Skeletal muscle satellite cell (primary cell): ENCODE results near the gene SETD6.

Experiments used
- H3K27me3 ChIP-seq: 2 replicates; pipeline ENCODE4 v1.7.0; 2013; ENCODE audit warnings: low read length; ENCODE audit not compliant: control insufficient read depth, insufficient read depth
- H3K36me3 ChIP-seq: 2 replicates; pipeline ENCODE4 v1.7.0; 2013; ENCODE audit warnings: mild to moderate bottlenecking, control low read depth, low read length; ENCODE audit not compliant: insufficient read depth
- H3K4me1 ChIP-seq: 2 replicates; pipeline ENCODE4 v1.7.0; 2013; ENCODE audit warnings: low read length; ENCODE audit not compliant: control insufficient read depth, insufficient read depth
- H3K4me2 ChIP-seq: 2 replicates; pipeline ENCODE4 v1.7.0; 2013; ENCODE audit warnings: mild to moderate bottlenecking, low read length
- H3K4me3 ChIP-seq: 2 replicates; pipeline ENCODE4 v1.7.0; 2013; ENCODE audit warnings: low read length
- H3K9ac ChIP-seq: 2 replicates; pipeline ENCODE4 v1.7.0; 2013; ENCODE audit warnings: mild to moderate bottlenecking, low read depth, low read length, moderate library complexity
- H3K9me3 ChIP-seq: replicated peaks from 2 replicates; pipeline ENCODE4 v1.7.0; 2013; ENCODE audit warnings: mild to moderate bottlenecking, control low read depth, low read length

SETD6 gene

GRCh38 chr16:58503166-58503862 lies 12.0 kb upstream of the SETD6 start:
- H3K4me1 ChIP-seq: peaks cover 17% of the 10 kb centered on the region
- H3K4me2 ChIP-seq: no peak overlapping the region
- no peak overlapping the region for H3K4me3 ChIP-seq
- H3K27me3 ChIP-seq: peaks cover 19% of the 10 kb centered on the region
- no peak overlapping the region for H3K9ac ChIP-seq
- H3K36me3 ChIP-seq: no peaks in the 10 kb centered on the region
- H3K9me3 ChIP-seq: no peaks in the 10 kb centered on the region

GRCh38 chr16:58503863-58504688 lies 11.2 kb upstream of the SETD6 start:
- peaks cover 17% of the 10 kb centered on the region for H3K4me1 ChIP-seq
- H3K4me2 ChIP-seq: no peak overlapping the region
- no peak overlapping the region for H3K9ac ChIP-seq
- H3K36me3 ChIP-seq: no peaks in the 10 kb centered on the region
- no peak overlapping the region for H3K4me3 ChIP-seq
- no peaks in the 10 kb centered on the region for H3K9me3 ChIP-seq
- peaks cover 19% of the 10 kb centered on the region for H3K27me3 ChIP-seq

GRCh38 chr16:58506241-58507194 lies 8.8 kb upstream of the SETD6 start:
- Histone ChIP-seq H3K4me1 (peaks cover 1% of the 10 kb centered on the region), H3K36me3 (no peaks in the 10 kb centered on the region)

GRCh38 chr16:58507195-58507962 lies 7.9 kb upstream of the SETD6 start:
- no peaks in the 10 kb centered on the region for H3K9me3 ChIP-seq

More at GRCh38 chr16:58506241-58507194, 8.8 kb upstream of the SETD6 start:
- Histone ChIP-seq H3K9me3 (no peaks in the 10 kb centered on the region), H3K9ac (no peak overlapping the region), H3K4me2 (no peak overlapping the region), H3K27me3 (peaks cover 9% of the 10 kb centered on the region), H3K4me3 (no peak overlapping the region)

GRCh38 chr16:58507963-58508670 lies 7.2 kb upstream of the SETD6 start:
- Histone ChIP-seq H3K4me2 (no peak overlapping the region), H3K9ac (no peak overlapping the region), H3K36me3 (no peaks in the 10 kb centered on the region), H3K4me1 (no peaks in the 10 kb centered on the region), H3K4me3 (no peak overlapping the region), H3K27me3 (no peaks in the 10 kb centered on the region), H3K9me3 (no peaks in the 10 kb centered on the region)

More at GRCh38 chr16:58507195-58507962, 7.9 kb upstream of the SETD6 start:
- Histone ChIP-seq H3K4me2 (no peak overlapping the region), H3K4me1 (no peaks in the 10 kb centered on the region), H3K4me3 (no peak overlapping the region), H3K27me3 (peaks cover 4% of the 10 kb centered on the region), H3K9ac (no peak overlapping the region), H3K36me3 (no peaks in the 10 kb centered on the region)

- Histone ChIP-seq H3K4me3 (no peak overlapping the region), H3K27me3 (no peaks in the 10 kb centered on the region), H3K36me3 (no peaks in the 10 kb centered on the region), H3K4me1 (no peaks in the 10 kb centered on the region), H3K4me2 (no peak overlapping the region), H3K9ac (no peak overlapping the region), H3K9me3 (no peaks in the 10 kb centered on the region)
Observed at GRCh38 chr16:58508671-58509251, 6.6 kb upstream of the SETD6 start.

GRCh38 chr16:58509256-58510096 lies 5.8 kb upstream of the SETD6 start:
- H3K27me3 ChIP-seq: no peaks in the 10 kb centered on the region
- no peak overlapping the region for H3K4me2 ChIP-seq
- H3K4me3 ChIP-seq: no peak overlapping the region
- no peak overlapping the region for H3K9ac ChIP-seq
- no peaks in the 10 kb centered on the region for H3K36me3 ChIP-seq
- H3K9me3 ChIP-seq: no peaks in the 10 kb centered on the region
- H3K4me1 ChIP-seq: peaks cover 1% of the 10 kb centered on the region

GRCh38 chr16:58510097-58510775 lies 5.1 kb upstream of the SETD6 start:
- H3K4me2 ChIP-seq: no peak overlapping the region

More at GRCh38 chr16:58510097-58510775, 5.1 kb upstream of the SETD6 start:
- H3K4me3 ChIP-seq: no peak overlapping the region
- no peaks in the 10 kb centered on the region for H3K9me3 ChIP-seq
- H3K36me3 ChIP-seq: no peaks in the 10 kb centered on the region
- peaks cover 8% of the 10 kb centered on the region for H3K4me1 ChIP-seq
- H3K27me3 ChIP-seq: no peaks in the 10 kb centered on the region
- H3K9ac ChIP-seq: no peak overlapping the region
